COLO668 (cell line): ENCODE data around the gene P4HA2.

Source experiments
- DNase-seq: peaks from one replicate; lab custom pipeline; 2025; ENCODE audit not compliant: unreplicated experiment; lab: John Stamatoyannopoulos, UW

P4HA2 gene

DNA sequence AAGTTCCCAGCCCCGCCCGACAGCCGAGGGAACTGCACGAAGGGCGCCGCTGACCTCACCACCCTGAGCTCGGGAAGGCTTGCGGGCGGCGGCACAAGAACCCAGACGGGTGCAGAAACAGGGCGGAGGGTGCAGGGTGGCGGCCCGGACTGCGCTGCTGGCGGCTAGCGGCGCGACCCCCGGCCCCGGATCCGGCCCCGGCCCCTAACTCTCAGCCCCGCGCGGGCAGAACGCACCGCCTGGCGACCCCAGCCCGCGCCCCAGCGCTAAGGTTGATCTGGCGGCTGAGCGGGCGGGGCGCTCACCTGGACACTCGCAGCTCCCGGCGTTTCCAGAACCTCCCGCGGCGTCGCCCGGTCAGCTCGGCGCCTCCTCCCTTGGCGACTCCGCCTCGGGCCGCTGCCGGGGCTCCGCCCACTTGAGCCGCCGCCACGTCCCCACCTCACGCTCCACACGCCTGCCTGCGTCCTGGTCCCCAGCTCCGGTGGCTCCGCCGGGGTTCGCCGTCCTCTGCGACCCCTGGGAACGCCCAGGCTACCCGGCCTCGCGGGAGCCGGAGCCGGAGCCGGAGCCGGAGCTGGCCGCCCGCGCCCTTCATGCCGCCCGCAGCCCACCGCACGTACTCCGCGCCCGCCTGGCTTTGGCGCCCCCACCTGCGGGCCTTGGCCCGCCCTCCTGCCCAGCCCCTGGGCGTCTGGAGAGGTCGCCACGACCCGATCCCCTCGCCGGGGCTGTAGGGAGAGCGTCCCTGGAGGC, at the start of gene P4HA2:
P4HA2 (minus strand) TSS at position 369 of the 756 bp plus-strand sequence. CDS start 9,227 bp downstream, outside the sequence.
- peak; percentile 81 for DNase-seq

DNA sequence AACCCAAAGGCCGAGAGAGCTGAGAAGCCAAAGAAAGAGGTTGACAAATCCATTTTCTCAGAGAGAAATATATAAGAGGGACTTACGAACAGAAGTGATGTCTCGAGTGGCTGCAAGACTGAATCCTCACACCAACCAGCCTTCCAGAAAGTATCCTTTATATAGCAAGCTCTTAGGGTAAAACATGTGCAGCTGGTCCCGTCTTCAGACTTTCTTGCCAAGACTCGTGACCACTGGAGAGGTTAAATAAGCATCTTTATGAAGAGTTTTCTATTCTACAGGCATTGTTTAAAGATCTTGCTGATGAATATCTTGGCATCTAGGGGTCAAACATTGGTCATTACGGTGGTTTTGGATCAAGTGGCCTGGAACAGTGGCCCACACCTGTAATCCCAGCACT, 49.6 kb upstream of the P4HA2 start:
- no peak for DNase-seq

DNA sequence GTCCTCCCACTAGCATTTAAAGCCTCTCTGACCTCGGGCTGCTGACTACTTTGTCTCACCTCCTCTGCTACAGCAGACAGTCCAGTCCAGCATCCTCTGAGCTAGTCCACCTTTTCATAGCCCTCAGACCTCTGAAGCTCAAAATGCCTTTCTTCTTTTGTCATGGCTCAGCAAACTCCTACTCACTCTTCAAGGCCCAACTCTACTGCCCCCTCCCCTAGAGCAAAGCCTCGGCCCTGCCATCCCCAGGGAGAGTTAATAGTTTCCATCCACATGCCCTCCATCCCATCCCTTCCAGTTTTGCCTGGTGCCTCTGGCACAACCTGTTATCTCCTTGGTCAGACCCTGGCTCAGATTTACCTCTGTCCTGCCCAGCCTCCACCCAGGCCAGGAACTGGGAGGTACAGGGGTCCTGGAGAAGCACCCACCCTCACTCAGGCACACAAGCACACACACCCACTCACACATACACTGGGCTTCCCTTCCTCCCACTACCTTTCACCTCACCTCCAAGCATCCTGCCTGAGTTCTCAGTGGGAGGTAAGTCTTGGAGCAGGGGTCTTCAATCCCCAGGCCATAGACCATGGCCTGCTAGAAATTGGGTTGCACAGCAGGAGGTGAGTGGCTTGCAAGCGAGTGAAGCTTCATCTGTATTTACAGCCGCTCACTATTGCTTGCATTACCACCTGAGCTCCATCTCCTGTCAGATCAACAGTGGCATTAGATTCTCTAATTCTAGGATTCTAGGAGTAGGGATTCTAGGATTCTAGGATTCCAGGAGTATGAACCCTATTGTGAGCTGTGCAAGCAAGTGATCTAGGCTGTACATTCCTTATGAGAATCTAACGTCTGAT, 47.9 kb upstream of the P4HA2 start:
- DNase-seq: no peak

GRCh38 chr5:132274050-132274792, 46.6 kb upstream of the P4HA2 start:
- no peak for DNase-seq

- no peak for DNase-seq
Measured at GRCh38 chr5:132273631-132274030, 46.0 kb upstream of the P4HA2 start.

- DNase-seq: peak; percentile 41
Measured at GRCh38 chr5:132272311-132273210, 44.9 kb upstream of the P4HA2 start.

DNA sequence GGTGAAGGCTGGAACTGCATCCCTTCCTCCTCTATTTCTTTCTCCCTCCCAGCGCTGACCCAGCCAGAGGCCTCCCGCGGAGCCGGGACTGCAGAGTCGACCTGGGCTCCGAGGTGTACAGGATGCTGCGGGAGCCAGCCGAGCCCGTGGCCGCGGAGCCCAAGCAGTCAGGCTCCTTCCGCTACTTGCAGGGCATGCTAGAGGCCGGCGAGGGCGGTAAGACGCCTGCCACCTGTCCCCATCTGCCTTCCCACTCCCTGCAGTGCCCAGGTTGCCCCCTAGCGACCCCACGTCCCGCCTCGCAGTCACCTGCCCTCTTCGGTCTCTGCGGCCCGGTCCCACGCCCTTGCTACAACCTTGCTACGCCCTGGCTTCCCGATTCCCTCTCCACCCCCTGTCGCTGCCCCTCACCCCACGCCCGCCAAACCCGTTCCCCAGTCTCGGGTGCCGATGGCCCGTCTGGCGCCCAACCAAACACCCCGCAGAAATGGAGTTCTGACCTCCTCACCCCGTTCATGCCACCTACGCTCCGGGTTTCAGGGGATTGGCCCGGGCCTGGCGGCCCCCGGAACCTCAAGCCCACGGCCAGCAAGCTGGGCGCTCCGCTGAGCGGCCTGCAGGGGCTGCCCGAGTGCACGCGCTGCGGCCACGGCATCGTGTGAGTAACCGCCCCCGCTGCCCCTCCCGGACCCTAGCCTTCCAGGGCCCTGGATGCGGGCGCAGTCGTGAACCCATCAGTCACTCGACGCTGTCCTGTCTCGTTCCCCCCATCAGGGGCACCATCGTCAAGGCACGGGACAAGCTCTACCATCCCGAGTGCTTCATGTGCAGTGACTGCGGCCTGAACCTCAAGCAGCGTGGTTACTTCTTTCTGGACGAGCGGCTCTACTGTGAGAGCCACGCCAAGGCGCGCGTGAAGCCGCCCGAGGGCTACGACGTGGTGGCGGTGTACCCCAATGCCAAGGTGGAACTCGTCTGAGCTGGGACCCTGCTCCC, 43.9 kb upstream of the P4HA2 start:
- DNase-seq: no peak

DNA sequence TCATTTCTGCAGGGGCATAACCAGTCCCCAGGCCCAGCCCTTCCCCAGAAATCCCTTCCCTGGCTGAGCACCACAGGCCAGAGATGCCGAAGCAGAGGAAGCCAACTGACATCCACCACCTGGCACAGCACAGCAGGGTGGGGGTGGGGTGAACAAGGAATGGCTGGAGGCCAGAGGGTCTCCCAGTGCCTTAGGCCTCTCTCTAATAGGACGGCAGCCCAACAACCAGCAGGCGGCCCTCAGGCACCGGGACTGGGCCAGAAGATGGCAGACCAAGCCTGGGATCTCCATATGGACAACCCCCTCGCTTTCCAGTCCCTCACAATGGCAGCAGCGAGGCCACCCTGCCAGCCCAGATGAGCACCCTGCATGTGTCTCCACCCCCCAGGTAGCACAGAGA, 43.1 kb upstream of the P4HA2 start:
- no peak for DNase-seq

DNA sequence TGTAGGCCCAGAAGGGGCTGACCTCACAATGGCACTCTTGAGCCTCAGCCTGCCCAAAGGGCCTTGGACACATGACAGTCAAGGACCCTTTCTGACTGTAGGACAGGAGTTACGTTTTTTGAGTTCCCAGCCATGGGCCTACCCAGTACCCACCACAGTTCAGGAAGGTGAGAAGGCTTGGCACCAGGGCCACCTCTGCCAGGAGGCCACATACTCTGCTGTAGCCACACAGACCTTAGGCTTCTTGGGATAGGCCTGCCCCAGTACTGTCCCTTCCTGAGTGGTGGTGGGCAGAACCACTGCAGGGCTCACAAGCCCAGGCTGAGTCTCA, 42.6 kb upstream of the P4HA2 start:
- DNase-seq: no peak

GRCh38 chr5:132269635-132270334, 42.1 kb upstream of the P4HA2 start:
- DNase-seq: no peak

DNA sequence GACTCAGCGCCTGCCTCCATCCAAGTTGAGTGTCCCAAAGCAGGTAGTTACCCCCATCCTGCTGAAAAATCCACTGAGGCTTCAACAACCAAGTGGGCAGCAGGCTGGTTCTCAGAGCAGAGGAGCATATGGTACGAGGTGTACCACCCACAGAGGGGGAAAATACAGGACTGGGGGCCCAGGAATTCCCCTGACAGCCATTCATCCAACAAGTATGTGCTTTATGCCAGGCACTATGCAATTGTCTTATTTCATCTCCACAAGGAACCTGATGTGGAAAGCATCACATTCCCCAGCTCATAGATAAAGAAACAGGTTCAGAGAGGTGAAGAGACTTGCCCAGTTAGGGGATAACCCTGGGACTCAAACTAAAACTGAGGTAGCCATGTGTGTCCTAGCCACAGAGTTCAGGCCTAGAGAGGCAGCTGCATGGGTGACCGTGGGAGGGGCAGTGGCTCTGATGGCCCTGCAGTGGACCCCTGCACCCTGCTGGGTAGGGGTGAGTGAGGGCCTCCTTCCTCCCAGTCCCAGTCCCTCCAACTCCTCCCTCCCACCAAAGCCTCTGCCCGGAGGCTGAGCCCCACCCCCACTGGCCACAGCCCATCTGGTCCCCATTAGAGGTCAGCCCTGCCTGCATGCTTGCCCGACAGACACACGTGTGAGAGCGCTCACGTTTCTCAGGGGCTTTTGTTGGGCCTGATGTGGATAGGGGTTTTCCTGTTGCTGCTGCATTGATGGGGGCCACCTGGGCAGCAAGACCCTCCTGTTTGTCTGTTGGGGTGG, 41.3 kb upstream of the P4HA2 start:
- DNase-seq: no peak

GRCh38 chr5:132267931-132268768, 40.5 kb upstream of the P4HA2 start:
- no peak for DNase-seq

DNA sequence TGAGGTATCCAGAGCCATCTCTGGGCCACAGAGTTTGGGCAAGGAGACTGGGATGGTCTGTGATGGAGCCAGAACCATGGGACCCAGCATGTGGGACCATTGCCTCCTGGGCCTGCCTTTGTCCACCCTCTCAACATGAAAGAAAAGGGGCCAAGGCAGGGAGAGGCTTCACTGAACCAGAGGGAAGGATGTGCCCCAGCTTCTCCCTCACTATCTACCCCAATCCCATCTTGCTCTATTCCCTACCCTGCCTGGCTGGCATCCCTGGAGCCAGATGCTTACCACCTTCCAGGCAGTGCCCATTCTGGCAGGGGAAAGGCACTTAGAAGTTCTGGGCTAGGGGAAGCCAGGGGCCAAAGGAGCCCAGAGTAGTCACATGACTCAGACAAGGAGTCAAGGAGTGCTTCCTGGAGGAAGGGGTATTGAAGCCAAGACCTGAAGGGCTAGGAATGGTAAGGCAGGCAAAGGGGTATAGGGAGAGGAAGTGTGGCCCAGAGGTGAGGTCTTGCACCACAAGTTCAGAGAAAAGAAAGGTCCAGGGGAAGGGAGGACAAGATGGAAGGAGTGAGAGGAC, 39.6 kb upstream of the P4HA2 start:
- DNase-seq: no peak

GRCh38 chr5:132266836-132267160, 39.1 kb upstream of the P4HA2 start:
- no peak for DNase-seq

DNA sequence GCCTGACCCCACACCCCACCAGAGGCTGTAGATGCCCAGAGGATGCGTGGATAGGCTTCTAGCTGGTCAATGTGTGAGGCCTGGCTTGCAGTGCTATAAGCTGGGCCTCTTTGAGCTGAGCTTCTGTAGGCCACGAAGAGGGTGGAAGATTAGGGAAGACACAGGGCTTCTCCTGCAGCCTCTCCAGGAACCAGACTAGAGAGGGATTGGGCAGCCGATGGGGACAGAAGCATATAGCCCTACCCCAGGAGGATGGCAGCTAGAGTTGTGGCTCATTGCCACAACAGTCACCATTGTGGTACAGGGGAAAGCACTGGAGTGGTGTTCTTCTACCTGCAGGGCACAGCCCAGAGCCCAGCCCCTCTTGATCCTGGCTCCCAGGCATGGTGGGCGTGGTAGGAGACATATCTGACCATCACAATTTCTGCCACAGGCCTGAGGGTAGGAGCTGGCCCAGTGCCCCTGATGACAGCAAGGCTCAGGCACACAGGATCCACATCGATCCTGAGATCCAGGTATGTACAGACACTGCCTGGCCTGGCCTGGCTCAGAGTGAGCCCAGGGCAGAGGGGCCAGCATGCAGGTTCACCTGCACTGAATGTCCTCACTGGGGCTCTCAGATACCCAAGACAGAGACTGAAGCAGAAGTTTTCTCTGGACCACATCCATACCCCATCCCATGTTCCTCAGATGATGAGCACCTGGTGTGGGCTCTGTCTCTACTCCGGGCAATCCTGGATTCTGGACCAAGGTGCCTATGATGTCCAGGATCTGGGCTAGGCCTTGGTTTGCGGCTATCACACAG, 38.6 kb upstream of the P4HA2 start:
- DNase-seq: no peak

DNA sequence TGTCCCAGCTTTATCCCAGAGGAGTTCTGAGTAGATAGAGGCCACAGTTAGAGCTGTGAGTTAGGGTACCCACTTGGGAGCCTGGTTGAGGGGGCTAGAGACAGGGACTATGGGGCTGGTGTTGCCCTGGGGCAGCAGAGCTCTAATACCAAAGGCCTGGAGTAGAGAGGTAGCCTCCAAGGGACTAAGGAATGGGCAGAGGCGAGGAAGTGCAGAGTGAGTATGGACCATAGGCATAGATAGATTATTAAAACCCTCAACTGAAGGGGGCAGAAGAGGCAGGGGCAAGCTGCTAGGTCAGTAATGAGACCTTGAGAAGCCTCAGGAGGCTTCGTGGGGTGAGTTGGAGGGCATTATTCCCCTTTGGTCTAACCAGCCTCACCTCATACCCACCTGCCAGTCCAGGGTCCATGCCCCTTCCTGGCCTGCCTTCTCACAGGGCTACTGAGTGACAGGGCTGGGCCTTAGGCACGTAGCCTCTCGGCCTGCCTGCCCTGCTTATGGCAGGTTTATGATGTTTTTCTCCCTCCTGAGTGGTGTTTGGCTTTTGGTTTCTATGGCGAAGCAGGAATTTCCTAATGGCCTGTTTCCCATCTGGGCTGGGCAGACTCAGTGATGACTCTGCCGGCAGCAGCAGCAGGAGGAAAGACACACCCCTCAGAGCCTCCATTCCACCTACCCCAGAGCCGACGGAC, 37.8 kb upstream of the P4HA2 start:
- DNase-seq: no peak
